Fibroblast of pulmonary artery (primary cell): Measurements from ENCODE around the gene INF2.
"Not testable (repeated sequence)": the region's sequence is repeated elsewhere in the genome, so short reads cannot be mapped to it uniquely, and the experiment has no call there.

ENCODE experiments used
- DNase-seq: peaks from one replicate; pipeline ENCODE4 v3.0.0-alpha.2; 2010; ENCODE audit warnings: low read depth
- H3K4me3 ChIP-seq: replicated peaks from 2 replicates; pipeline ENCODE4 v1.5.1; 2011; ENCODE audit warnings: low read depth, mild to moderate bottlenecking, control low read depth, low read length, moderate library complexity
- CTCF ChIP-seq: IDR thresholded peaks from 2 replicates; pipeline ENCODE4 v1.5.1; 2011; ENCODE audit warnings: mild to moderate bottlenecking, control low read depth, low read length, inconsistent platforms; ENCODE audit errors: missing control alignments

The INF2 gene

GRCh38 chr14:104657563-104658324 is 31.7 kb upstream of the INF2 start:
- no peak for TF ChIP-seq CTCF
- H3K4me3 ChIP-seq: no peak overlapping the region
- DNase-seq: no peak

GRCh38 chr14:104658325-104658712 is 31.1 kb upstream of the INF2 start:
- no peak overlapping the region for H3K4me3 ChIP-seq
- TF ChIP-seq CTCF: no peak
- no peak for DNase-seq

- no peak for TF ChIP-seq CTCF
- H3K4me3 ChIP-seq: no peak overlapping the region
- no peak for DNase-seq
Measured at GRCh38 chr14:104659146-104659545, 30.3 kb upstream of the INF2 start.

- no peak for TF ChIP-seq CTCF
- DNase-seq: no peak
- H3K4me3 ChIP-seq: no peak overlapping the region
Measured at GRCh38 chr14:104659764-104660523, 29.5 kb upstream of the INF2 start.

GRCh38 chr14:104660597-104660996 is 28.8 kb upstream of the INF2 start:
- no peak for DNase-seq
- H3K4me3 ChIP-seq: no peak overlapping the region
- no peak for TF ChIP-seq CTCF

- DNase-seq: no peak
- TF ChIP-seq CTCF: no peak
- no peak overlapping the region for H3K4me3 ChIP-seq
Measured at GRCh38 chr14:104661086-104661485, 28.3 kb upstream of the INF2 start.

GRCh38 chr14:104661528-104662157 is 27.8 kb upstream of the INF2 start:
- not testable (repeated sequence) for H3K4me3 ChIP-seq, DNase-seq

GRCh38 chr14:104662472-104662871 is 26.9 kb upstream of the INF2 start:
- DNase-seq, H3K4me3 ChIP-seq: not testable (repeated sequence)
